PC-9 (cell line): ENCODE data around the gene CNTNAP3B.
"Not testable (repeated sequence)": the region's sequence is repeated elsewhere in the genome, so short reads cannot be mapped to it uniquely, and the experiment has no call there.

Source experiments
- CTCF ChIP-seq: fragments of 200-600 bp; sonication (generic); conservative IDR thresholded peaks from 2 replicates; pipeline ENCODE4 v1.6.1; 2017; ENCODE audit warnings: mixed run types, antibody characterized with exemption, mild to moderate bottlenecking, moderate library complexity
- EZH2 ChIP-seq: fragments of 200-600 bp; sonication (generic); IDR thresholded peaks from 2 replicates; pipeline ENCODE4 v1.8.0; 2017; ENCODE audit warnings: antibody characterized with exemption, low read depth

- not testable (repeated sequence) for TF ChIP-seq CTCF, EZH2
These were observed 78.5 kb downstream of the CNTNAP3B start for GRCh38 chr9:42050701-42051100.
